ENCODE measurements around the gene USP32.
"Not testable (repeated sequence)": the region's sequence is repeated elsewhere in the genome, so short reads cannot be mapped to it uniquely, and the experiment has no call there.

The USP32 gene, protein sequence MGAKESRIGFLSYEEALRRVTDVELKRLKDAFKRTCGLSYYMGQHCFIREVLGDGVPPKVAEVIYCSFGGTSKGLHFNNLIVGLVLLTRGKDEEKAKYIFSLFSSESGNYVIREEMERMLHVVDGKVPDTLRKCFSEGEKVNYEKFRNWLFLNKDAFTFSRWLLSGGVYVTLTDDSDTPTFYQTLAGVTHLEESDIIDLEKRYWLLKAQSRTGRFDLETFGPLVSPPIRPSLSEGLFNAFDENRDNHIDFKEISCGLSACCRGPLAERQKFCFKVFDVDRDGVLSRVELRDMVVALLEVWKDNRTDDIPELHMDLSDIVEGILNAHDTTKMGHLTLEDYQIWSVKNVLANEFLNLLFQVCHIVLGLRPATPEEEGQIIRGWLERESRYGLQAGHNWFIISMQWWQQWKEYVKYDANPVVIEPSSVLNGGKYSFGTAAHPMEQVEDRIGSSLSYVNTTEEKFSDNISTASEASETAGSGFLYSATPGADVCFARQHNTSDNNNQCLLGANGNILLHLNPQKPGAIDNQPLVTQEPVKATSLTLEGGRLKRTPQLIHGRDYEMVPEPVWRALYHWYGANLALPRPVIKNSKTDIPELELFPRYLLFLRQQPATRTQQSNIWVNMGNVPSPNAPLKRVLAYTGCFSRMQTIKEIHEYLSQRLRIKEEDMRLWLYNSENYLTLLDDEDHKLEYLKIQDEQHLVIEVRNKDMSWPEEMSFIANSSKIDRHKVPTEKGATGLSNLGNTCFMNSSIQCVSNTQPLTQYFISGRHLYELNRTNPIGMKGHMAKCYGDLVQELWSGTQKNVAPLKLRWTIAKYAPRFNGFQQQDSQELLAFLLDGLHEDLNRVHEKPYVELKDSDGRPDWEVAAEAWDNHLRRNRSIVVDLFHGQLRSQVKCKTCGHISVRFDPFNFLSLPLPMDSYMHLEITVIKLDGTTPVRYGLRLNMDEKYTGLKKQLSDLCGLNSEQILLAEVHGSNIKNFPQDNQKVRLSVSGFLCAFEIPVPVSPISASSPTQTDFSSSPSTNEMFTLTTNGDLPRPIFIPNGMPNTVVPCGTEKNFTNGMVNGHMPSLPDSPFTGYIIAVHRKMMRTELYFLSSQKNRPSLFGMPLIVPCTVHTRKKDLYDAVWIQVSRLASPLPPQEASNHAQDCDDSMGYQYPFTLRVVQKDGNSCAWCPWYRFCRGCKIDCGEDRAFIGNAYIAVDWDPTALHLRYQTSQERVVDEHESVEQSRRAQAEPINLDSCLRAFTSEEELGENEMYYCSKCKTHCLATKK (N-terminal part only)

DNA sequence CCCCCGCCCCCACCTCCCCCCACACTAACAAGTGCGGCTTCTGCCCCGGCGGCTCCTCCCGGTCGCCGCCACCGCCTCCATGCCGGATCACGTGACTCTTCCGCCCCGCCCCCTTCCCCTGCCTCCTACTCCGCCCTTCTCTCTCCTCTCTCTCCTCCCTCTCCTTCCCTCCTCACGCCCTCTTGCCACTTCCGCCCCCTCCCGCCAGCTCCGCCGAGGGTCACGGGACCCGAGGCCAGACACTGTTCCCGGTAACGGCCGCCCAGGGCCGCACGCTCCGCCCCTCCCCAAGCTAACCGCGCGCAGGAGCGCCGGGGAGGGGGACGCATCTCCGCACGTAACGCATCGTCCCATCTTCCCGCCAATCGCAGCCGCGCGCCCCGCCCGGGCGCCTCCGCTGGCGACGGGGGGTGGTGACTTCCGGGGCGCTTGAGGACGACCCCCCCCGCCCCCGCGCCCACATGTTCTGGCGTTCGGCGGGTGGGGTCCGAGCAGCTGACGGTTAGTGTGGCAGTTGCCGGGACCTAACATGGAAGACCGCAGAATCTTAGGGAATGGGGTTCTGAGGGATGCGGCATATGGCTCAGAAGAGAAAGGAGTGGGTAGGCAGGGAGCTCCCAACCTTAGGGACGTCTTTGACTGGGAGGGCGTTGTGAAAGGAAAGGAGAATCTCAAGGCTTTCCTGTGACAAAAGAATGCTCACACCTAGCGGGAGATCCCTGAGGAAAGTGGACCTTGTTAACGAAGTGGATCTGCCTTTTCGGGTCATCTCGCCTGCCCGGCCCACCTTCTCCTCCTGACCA lies at the start of gene USP32:
USP32 (minus strand) TSS at position 92 of the 803 bp plus-strand sequence. CDS start 194 bp downstream, outside the sequence.
- peak; percentile 99 for DNase-seq

DNA sequence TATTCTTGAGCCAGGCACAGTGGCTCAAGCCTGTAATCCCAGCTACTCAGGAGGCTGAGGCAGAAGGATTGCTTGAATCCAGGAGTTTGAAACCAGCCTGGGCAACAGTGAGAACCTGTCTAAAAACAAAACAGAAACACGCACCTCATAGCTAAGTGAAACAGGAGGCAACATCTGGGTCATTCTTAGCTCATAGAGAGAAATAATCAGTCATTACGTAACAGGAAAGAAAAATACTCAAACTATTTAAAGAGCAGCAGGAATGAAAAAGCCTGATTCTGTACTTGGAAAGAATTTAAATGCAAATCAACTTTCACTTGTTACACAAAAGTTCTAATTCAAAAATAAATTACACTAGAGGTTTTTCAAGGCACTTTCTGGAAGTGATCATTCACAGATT lies 47.6 kb upstream of the USP32 start:
- DNase-seq: peak; percentile 22

DNA sequence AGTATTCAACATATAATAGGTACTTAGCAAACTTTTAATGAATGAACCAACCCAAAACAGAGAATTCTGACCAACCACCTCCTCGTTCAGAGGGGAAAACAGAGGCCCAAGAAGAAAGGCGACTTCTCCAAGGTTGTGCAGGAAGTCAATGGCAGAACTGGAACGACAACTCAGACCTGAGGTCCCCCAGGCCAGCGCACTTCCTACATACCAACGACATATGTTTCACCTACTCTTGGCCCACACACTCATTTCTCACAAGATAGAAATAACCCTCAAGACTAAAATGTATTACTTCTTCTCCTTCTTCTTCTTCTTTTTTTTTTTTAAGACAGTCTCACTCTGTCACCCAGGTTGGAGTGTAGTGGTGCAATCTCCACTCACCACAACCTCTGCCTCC lies 44.7 kb upstream of the USP32 start:
- DNase-seq: no peak

GRCh38 chr17:60435244-60436167 lies 43.6 kb upstream of the USP32 start:
- peak; percentile 91 for DNase-seq

- DNase-seq: not testable (repeated sequence)
Measured at GRCh38 chr17:60433021-60433997, 41.4 kb upstream of the USP32 start.

DNA sequence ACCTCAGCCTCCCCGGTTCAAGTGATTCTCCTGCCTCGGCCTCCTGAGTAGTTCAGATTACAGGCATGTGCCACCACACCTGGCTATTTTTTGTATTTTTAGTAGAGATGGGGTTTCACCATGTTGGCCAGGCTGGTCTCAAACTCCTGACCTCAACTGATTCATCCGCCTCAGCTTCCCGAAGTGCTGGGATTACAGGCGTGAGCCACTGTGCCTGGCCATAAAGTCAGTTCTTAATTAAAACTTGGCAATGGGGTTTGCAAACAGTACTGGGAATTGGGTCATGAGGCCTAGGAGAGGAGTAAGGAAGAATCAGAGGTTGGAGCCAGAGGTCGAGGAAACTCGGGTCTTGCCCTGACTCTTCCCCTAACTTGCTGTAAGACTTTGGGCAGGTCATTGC lies 38.6 kb upstream of the USP32 start:
- DNase-seq: not testable (repeated sequence)

DNA sequence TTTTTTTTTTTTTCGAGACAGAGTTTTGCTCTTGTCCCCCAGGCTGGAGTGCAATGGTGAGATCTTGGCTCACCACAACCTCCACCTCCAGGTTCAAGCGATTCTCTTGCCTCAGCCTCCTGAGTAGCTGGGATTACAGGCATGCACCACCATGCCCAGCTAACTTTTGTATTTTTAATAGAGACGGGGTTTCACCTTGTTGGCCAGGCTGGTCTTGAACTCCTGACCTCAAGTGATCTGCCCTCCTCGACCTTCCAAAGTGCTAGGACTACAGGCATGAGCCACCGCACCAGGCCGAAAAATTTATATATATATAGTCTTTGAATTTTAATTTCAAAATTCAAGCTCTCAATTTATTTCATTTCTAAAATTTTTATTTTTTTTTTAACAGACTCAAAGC lies 36.6 kb upstream of the USP32 start:
- not testable (repeated sequence) for DNase-seq

- no peak for DNase-seq
Measured at GRCh38 chr17:60426596-60426995, 34.7 kb upstream of the USP32 start.

DNA sequence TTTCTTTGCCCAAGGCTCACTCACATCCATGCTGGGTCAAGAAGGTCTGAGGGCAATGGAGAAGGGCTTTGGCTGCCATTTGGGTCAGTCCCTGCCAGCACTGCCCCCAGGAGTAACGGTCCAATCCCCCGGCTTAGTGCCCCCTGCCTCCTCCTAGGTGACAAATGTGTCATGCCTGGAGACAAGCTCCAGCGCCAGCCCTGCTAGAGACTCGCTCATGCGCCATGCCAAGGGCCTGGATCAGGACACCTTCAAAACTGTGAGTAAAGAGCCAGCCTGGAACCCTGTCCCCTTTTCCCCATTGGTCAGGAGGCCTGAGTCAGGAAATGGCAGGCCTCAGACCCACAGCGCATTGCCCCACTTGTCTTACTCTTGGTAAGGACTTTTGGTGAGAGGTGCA lies 33.7 kb upstream of the USP32 start:
- no peak for DNase-seq

DNA sequence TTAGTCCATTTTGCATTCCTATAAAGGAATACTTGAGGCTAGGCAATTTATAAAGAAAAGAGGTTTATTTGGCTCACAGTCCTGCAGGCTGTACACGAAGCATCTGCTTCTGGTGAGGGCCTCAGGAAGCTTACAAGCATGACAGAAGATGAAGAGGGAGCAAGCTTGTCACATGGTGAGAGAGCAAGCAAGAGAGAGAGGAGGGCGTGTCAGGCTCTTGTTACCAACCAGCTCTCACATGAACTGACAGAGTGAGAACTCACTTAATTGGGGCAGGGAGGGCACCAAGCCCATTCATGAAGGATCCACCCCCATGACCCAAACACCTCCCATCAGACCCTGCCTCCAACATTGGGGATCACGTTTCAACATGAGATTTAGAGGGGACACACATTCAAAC lies 31.9 kb upstream of the USP32 start:
- no peak for DNase-seq

DNA sequence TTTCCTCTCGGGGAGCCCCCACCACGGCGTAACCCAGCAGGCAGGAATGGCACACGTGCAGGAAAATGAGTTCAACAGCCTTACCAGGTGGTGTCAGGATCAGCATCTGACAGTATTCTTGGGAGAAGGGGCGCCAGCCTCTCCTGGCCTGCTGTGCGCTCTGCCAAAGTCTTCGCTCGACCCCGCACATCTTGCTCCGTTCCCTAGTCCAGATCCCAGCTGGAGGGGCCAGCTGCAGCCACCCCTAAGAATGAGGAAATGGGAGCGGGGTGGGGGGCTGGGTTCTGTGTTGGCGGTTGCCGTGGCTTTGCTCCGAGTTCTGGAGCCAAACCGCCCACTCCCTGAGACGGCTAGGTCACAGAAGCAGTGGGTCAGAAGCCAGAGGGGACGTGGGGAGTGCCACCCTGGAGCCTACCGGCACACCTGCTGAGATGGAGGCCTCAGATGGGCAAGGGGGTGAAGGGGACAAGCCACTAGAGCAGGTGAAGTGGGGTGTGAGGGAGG lies 30.3 kb upstream of the USP32 start, which contains the start of gene CHCT1:
CHCT1 (plus strand) TSS at position 328 of the 504 bp plus-strand sequence; CDS start at position 432, 104 bp downstream.
- DNase-seq: no peak

GRCh38 chr17:60421273-60422161 lies 29.6 kb upstream of the USP32 start:
- peak; percentile 71 for DNase-seq

DNA sequence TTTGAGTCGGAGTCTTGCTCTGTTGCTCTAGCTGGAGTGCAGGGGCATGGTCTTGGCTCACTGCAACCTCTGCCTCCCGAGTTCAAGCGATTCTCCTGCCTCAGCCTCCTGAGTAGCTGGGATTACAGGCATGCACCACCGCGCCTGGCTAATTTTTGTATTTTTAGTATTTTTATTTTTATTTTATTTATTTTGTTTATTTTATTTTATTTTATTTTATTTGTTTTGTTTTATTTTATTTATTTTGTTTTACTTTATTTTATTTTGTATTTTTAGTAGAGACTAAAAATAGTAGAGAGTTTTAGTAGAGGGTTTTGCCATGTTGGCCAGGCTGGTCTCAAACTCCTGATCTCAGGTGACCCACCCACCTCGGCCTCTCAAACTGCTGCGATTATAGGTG lies 27.9 kb upstream of the USP32 start:
- DNase-seq: not testable (repeated sequence)

GRCh38 chr17:60419003-60419402 lies 27.1 kb upstream of the USP32 start:
- DNase-seq: not testable (repeated sequence)

GRCh38 chr17:60416368-60416925 lies 24.5 kb upstream of the USP32 start:
- no peak for DNase-seq

DNA sequence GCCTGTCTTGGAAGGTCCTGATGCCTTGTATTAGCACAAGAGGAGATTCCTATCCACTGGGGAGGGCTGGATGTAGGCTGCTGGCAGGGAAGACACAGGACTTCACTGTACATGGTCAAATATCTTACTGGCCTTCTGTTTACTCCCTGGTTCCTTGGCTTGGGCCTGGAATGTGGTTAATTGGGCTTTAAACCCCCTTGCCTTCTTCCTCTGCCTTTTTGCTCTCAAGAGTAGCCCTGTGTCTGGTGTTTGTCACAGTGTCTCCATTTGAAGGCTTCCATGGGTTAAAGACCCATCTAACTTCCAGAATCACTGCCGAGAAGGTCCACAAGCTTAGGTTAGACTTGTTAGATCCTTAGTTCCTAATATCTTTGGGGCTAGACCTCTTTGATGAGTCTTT lies 23.2 kb upstream of the USP32 start:
- DNase-seq: no peak

DNA sequence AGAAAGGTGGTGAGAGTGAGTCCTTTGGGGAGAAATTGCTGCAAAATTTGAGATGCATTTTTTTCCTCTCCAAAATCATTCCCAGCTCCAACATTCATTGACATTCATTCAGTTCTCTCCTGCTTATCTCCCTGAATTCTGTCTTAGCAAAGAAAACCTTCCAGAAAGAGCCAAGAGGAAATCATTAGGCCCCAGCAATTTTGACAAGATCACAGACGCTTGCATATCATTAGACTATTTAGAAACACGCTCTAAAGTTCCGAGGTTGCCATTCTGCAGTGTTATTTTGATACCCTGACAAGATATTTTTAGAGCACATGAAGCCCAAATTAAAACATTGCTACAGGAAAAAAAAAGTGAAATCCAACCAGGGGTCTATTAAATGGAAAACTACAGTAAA lies 20.8 kb upstream of the USP32 start:
- DNase-seq: no peak

DNA sequence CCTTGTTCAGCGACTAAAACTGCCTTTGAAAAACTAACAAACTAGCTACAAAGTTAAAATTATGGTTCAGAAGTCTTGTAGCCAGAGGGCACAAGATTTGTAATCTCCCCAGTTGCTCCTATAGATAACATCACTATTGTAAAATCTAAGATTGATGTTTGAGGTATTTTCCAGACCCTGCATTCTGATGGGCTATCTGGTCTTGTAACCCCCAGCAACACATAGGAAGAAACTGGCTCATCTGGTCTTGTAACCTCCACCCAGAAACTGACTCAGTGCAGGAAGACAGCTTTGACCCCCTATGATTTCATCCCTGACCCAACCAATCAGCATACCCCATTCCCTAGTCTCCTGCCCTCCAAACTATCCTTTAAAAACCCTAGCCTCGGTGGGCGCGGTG lies 18.1 kb upstream of the USP32 start:
- DNase-seq: no peak

Data from fibroblast of skin of right biceps (primary cell).